ENCODE results near the gene DNAH3.
"Not testable (repeated sequence)": the region's sequence is repeated elsewhere in the genome, so short reads cannot be mapped to it uniquely, and the experiment has no call there.

The DNAH3 gene

GRCh38 chr16:20976576-20976975, 174.1 kb downstream of the DNAH3 start:
- Histone ChIP-seq H3K27me3 (replicated peaks) (no peaks in the 10 kb centered on the region), H3K36me3 (replicated peaks) (no peaks in the 10 kb centered on the region), H3K27ac (no peak overlapping the region), H3K4me3 (ENCODE audit: low read depth, low read length) (no peak overlapping the region)
- no peak for DNase-seq
- in situ Hi-C loops (cut with HindIII; ENCODE audit: low pct_ligation_motif_present, low sequenced_read_pairs) = no loop called here
- TF ChIP-seq, protein P1, sequence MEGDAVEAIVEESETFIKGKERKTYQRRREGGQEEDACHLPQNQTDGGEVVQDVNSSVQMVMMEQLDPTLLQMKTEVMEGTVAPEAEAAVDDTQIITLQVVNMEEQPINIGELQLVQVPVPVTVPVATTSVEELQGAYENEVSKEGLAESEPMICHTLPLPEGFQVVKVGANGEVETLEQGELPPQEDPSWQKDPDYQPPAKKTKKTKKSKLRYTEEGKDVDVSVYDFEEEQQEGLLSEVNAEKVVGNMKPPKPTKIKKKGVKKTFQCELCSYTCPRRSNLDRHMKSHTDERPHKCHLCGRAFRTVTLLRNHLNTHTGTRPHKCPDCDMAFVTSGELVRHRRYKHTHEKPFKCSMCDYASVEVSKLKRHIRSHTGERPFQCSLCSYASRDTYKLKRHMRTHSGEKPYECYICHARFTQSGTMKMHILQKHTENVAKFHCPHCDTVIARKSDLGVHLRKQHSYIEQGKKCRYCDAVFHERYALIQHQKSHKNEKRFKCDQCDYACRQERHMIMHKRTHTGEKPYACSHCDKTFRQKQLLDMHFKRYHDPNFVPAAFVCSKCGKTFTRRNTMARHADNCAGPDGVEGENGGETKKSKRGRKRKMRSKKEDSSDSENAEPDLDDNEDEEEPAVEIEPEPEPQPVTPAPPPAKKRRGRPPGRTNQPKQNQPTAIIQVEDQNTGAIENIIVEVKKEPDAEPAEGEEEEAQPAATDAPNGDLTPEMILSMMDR (IDR thresholded peaks at IDR 0.05; ENCODE audit: low read depth, low read length, missing control alignments) = no peak

DNA sequence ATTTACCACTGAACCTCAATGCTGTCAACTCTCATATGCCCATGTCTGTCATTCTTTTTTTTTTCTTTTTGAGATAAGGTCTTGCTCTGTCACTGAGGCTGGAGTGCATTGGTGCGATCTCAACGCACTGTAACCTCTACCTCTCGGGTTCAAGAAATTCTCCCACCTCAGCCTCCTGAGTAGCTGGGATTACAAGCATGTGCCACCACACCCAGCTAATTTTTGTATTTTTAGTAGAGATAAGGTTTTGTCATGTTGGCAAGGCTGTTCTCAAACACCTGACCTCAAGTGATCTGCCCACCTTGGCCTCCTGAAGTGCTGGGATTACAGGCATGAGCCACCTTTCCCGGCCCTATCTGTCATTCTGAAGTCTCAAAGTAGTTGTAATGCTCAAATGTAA, 177.4 kb downstream of the DNAH3 start:
- H3K36me3 ChIP-seq (replicated peaks); DNase-seq; H3K27ac ChIP-seq; in situ Hi-C loops (cut with HindIII; ENCODE audit: low pct_ligation_motif_present, low sequenced_read_pairs); H3K27me3 ChIP-seq (replicated peaks); H3K4me3 ChIP-seq (ENCODE audit: low read depth, low read length): not testable (repeated sequence)

- no peaks in the 10 kb centered on the region for H3K27me3 ChIP-seq (replicated peaks)
- in situ Hi-C loops (cut with HindIII; ENCODE audit: low pct_ligation_motif_present, low sequenced_read_pairs) = no loop called here
- no peak for DNase-seq
- no peak overlapping the region for H3K4me3 ChIP-seq (ENCODE audit: low read depth, low read length)
- no peak overlapping the region for H3K27ac ChIP-seq
- TF ChIP-seq, protein P1 (IDR thresholded peaks at IDR 0.05; ENCODE audit: low read depth, low read length, missing control alignments) = no peak
- no peaks in the 10 kb centered on the region for H3K36me3 ChIP-seq (replicated peaks)
These were observed 179.2 kb downstream of the DNAH3 start for GRCh38 chr16:20971401-20971800.

GRCh38 chr16:20969386-20969785, 181.3 kb downstream of the DNAH3 start:
- TF ChIP-seq, protein P1 (IDR thresholded peaks at IDR 0.05; ENCODE audit: low read depth, low read length, missing control alignments) = no peak
- in situ Hi-C loops (cut with HindIII; ENCODE audit: low pct_ligation_motif_present, low sequenced_read_pairs) = no loop called here
- no peak for DNase-seq
- Histone ChIP-seq H3K27ac (no peak overlapping the region), H3K4me3 (ENCODE audit: low read depth, low read length) (no peak overlapping the region), H3K36me3 (replicated peaks) (no peaks in the 10 kb centered on the region), H3K27me3 (replicated peaks) (no peaks in the 10 kb centered on the region)

- Histone ChIP-seq H3K27ac (no peak overlapping the region), H3K36me3 (replicated peaks) (no peaks in the 10 kb centered on the region), H3K27me3 (replicated peaks) (no peaks in the 10 kb centered on the region), H3K4me3 (ENCODE audit: low read depth, low read length) (no peak overlapping the region)
- in situ Hi-C loops (cut with HindIII; ENCODE audit: low pct_ligation_motif_present, low sequenced_read_pairs) = no loop called here
- TF ChIP-seq, protein P1 (IDR thresholded peaks at IDR 0.05; ENCODE audit: low read depth, low read length, missing control alignments) = no peak
- DNase-seq = no peak
These were observed 181.9 kb downstream of the DNAH3 start for GRCh38 chr16:20968765-20969164.

DNA sequence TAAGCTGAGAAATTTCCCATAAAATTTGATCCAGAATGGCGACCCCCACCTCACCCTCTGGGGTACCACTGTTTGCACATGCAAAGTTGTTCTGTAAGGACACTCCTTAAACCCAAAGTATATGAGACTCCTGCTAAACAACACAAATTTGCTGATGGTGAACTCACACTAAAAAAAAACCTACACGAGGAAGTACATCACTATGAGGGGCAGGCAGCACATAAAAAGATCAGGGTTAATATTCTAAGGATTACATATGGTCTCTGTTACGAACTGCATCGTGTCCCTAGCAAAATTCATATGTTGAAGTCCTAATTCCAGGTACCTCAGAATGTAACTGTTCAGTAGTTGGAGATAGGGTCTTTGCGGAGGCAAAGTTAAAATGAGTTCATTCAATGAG, 189.7 kb downstream of the DNAH3 start:
- TF ChIP-seq, protein P1 (IDR thresholded peaks at IDR 0.05; ENCODE audit: low read depth, low read length, missing control alignments) = no peak
- in situ Hi-C loops (cut with HindIII; ENCODE audit: low pct_ligation_motif_present, low sequenced_read_pairs) = no loop called here
- no peak overlapping the region for H3K4me3 ChIP-seq (ENCODE audit: low read depth, low read length)
- H3K36me3 ChIP-seq (replicated peaks) = no peaks in the 10 kb centered on the region
- H3K27ac ChIP-seq = no peak overlapping the region
- no peak for DNase-seq
- H3K27me3 ChIP-seq (replicated peaks) = no peaks in the 10 kb centered on the region

Measured in brain microvascular endothelial cell (primary cell).